Measurements from ENCODE around the gene DCP1A. TPM values are rescaled to one million over a fixed set of nuclear protein-coding genes. Genes with fewer than 3 reads are reported as not detected.

Gene DCP1A
- total RNA-seq, 2 experiments from 2014 or later = 29.9 to 32.0 TPM

DNA sequence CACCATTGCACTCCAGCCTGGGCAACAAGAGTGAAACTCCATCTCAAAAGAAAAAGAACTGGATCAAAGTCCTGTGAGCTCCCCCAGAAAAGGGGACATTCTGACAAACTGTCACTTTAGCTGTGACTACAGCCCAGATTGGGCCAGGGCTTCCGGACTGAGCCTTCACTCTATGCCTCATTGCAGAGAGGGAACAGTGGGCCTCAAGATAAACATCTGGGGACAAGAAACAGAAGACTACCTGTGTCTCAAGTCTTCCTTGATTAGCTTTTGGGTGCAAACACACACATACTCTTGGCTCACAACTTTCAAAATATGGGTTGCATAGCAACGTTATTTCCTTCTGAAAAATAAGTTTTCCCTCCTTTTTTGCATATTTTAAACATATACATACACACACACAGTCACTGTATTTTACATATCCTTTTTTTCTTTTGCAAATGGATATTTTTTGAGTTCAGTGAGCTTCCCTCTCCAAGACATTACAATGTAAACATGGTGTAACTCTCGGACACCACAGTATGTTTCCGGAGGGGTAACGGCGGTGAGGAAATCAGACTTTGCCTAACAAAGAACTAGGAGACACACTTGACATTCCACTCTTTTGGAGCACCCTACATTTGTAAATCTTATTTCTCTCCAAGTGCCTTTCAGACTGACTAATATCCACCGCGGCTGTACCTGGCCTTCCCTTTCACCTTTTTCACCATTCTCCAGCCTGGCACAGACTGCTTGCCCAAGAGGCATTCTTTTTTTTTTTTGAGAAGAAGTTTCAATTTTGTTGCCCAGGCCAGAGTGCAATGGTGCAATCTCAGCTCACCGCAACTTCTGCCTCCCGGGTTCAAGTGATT, 95.0 kb downstream of the DCP1A start:
- TF ChIP-seq, protein P1, sequence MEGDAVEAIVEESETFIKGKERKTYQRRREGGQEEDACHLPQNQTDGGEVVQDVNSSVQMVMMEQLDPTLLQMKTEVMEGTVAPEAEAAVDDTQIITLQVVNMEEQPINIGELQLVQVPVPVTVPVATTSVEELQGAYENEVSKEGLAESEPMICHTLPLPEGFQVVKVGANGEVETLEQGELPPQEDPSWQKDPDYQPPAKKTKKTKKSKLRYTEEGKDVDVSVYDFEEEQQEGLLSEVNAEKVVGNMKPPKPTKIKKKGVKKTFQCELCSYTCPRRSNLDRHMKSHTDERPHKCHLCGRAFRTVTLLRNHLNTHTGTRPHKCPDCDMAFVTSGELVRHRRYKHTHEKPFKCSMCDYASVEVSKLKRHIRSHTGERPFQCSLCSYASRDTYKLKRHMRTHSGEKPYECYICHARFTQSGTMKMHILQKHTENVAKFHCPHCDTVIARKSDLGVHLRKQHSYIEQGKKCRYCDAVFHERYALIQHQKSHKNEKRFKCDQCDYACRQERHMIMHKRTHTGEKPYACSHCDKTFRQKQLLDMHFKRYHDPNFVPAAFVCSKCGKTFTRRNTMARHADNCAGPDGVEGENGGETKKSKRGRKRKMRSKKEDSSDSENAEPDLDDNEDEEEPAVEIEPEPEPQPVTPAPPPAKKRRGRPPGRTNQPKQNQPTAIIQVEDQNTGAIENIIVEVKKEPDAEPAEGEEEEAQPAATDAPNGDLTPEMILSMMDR (IDR thresholded peaks at IDR 0.05) = no peak
- Mint-ChIP-seq H3K4me3 (peak overlapping the region; percentile 93), H3K36me3 (ENCODE audit: low read depth) (peaks cover 34% of the 10 kb centered on the region), H3K27ac (no peak overlapping the region), H3K9me3 (no peaks in the 10 kb centered on the region), H3K27me3 (no peaks in the 10 kb centered on the region), H3K4me1 (ENCODE audit: low read depth) (peaks cover 56% of the 10 kb centered on the region)
- ChIA-PET POLR2A (interaction anchor here (0.9 to 4.0 kb wide), 4 partner anchors 10 to 32 kb away, joined by 3 to 20 read pairs (median 4); no protein-coding TSS in a partner anchor), CTCF (interaction anchor here (1.1 kb wide), 1 partner anchor 32 kb away, joined by 3 read pairs; no protein-coding TSS in a partner anchor)
- no peak for ATAC-seq
- intact Hi-C loops (cut with micrococcal nuclease) = no loop called here
- DNase-seq = no peak

DNA sequence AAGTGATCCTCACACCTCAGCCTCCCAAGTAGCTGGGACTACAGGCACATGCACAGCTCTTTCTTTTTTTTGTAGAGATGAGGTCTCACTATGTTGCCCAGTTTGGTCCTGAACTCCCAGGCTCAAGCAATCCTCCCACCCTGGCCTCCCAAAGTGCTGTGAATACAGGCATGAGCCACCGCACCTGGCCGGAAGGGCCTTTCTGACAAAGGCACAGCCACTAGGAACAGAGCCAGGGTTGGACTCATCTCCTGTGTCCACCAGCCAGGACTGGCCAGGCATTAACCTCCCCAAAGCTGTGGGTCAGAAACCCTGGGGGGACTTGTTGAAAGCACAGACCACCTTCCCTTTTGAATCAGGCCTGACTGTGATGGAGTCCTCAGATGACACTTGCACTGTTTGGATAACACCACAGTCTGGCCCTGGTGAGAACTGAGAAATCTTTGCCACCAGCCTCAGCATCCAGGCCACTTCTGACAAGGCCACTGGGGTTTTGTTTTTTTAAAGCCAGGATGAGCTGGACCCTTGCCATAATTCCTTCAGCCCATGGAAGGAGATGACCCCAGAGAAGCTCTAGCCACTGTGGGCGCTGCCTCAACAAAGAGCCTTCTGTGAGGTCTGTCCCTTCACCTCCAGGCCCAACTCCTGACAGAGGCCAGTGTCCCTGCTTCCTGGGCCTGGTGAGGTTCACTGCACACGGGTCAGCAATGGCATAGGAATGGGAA, 96.3 kb downstream of the DCP1A start:
- CTCF ChIA-PET = no interaction called here
- H3K9me3 Mint-ChIP-seq = no peaks in the 10 kb centered on the region
- no peaks in the 10 kb centered on the region for H3K27me3 Mint-ChIP-seq
- ATAC-seq (no peak), DNase-seq (no peak)
- peaks cover 40% of the 10 kb centered on the region for H3K36me3 Mint-ChIP-seq (ENCODE audit: low read depth)
- no peak overlapping the region for H3K4me3 Mint-ChIP-seq
- TF ChIP-seq, protein P1 (IDR thresholded peaks at IDR 0.05) = no peak
- peak overlapping the region; percentile 11 for H3K27ac Mint-ChIP-seq
- intact Hi-C loops (cut with micrococcal nuclease) = no loop called here
- H3K4me1 Mint-ChIP-seq (ENCODE audit: low read depth) = peaks cover 61% of the 10 kb centered on the region
- POLR2A ChIA-PET = interaction anchor here (1.4 to 4.0 kb wide), 3 partner anchors 9 to 31 kb away, joined by 3 to 20 read pairs (median 4); no protein-coding TSS in a partner anchor

DNA sequence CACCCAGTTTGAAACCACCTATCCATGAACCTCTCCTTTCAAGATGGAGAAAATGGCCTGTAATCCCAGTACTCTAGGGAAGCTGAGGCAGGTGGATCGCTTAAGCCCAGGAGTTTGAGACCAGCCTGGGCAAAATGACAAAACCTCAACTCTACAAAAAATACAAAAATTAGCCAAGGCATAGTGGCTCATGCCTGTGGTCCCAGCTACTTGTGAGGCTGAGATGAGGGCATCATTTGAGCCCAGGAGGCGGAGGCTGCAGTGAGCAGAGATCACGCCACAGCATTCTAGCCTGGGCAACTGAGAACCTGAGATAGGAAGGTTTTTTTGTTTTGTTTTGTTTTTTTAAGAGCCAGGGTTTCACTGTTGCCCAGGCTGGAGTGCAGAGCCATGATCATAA, 96.9 kb downstream of the DCP1A start:
- H3K36me3 Mint-ChIP-seq (ENCODE audit: low read depth) = peaks cover 42% of the 10 kb centered on the region
- no peaks in the 10 kb centered on the region for H3K27me3 Mint-ChIP-seq
- no peak overlapping the region for H3K27ac Mint-ChIP-seq
- ATAC-seq (no peak), DNase-seq (no peak)
- H3K9me3 Mint-ChIP-seq = no peaks in the 10 kb centered on the region
- POLR2A ChIA-PET = interaction anchor here (1.4 kb wide), 1 partner anchor 30 kb away, joined by 3 read pairs; no protein-coding TSS in a partner anchor
- TF ChIP-seq, protein P1 (IDR thresholded peaks at IDR 0.05) = no peak
- intact Hi-C loops (cut with micrococcal nuclease) = no loop called here
- CTCF ChIA-PET = no interaction called here
- H3K4me1 Mint-ChIP-seq (ENCODE audit: low read depth) = peaks cover 62% of the 10 kb centered on the region
- no peak overlapping the region for H3K4me3 Mint-ChIP-seq

DNA sequence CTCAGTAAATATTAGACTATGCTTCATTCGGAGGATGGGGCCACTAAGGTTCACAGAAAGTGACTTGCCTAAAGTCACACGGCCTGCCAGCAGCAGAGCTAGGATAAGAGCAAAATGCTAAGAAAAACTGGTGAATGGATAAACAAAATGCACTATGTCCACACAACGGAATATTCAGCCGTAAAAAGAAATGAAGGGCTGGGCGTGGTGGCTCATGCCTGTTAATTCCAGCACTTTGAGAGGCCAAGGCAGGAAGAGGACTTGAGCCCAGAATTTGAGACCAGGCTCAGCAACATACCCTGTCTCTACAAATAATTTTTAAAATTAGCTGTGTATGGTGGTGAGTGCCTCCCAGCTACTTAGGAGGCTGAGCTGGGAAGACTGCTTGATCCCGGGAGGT, 99.2 kb downstream of the DCP1A start:
- Mint-ChIP-seq H3K36me3 (ENCODE audit: low read depth) (peaks cover 35% of the 10 kb centered on the region), H3K4me1 (ENCODE audit: low read depth) (peaks cover 54% of the 10 kb centered on the region), H3K9me3 (no peaks in the 10 kb centered on the region), H3K4me3 (no peak overlapping the region), H3K27me3 (no peaks in the 10 kb centered on the region), H3K27ac (no peak overlapping the region)
- ChIA-PET CTCF (interaction anchor here (1.4 to 2.2 kb wide), 2 partner anchors 28 to 52 kb away, joined by 4 to 10 read pairs; no protein-coding TSS in a partner anchor), POLR2A (interaction anchor here (1.4 kb wide), 1 partner anchor 10 kb away, joined by 4 read pairs; no protein-coding TSS in a partner anchor)
- ATAC-seq (no peak), DNase-seq (no peak)
- TF ChIP-seq, protein P1 (IDR thresholded peaks at IDR 0.05) = no peak
- intact Hi-C loops (cut with micrococcal nuclease) = no loop called here
